Measurements from ENCODE around the gene ZNF594.
A peak's percentile ranks its signal among the peaks of the same experiment; 100 is the strongest.
"Not testable (repeated sequence)": the region's sequence is repeated elsewhere in the genome, so short reads cannot be mapped to it uniquely, and the experiment has no call there.

The ZNF594 gene

GRCh38 chr17:5200360-5200759 is 8.7 kb upstream of the ZNF594 start:
- no peak for DNase-seq

DNA sequence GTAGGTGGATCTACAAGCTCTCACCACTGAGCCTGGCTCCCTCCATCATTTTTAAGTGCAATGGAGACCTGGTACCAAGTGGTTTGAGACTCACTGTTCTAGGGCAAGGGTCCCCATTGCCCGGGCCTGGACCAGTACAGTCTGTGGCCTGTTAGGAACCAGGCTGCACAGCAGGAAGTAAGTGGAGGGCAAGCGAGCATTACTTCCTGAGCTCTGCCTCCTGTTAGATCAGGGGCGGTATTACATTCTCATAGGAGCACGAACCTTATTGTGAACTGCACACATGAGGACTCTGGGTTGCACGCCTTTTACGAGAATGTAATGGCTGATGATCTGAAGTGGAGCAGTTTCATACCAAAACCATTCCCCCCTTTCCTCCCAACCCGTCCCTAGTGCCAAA is 6.8 kb upstream of the ZNF594 start:
- no peak for DNase-seq

- DNase-seq, result no peak
Measured at GRCh38 chr17:5194346-5194745, 2.7 kb upstream of the ZNF594 start.

DNA sequence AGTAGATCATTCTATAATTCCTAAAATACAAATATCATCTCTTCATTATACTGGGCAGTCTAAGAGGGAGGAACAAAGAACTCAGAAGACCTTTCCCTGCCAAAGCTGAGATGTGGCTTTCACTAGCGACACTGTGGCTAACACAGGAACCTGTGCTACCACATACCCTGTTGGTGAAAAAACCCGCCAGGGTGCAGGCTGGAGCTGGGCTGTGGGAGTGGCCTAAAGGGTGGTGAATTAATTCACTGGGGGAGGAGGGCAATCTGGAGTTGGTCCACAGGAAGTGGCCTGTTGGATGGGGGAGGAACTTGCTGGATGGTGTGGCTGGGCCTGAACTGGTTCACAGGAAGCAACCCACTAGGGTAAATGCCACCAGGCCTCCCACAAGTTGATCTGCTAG is 7.4 kb downstream of the ZNF594 start:
- peak; percentile 46 for DNase-seq

- no peak for DNase-seq
Measured at GRCh38 chr17:5183410-5183793, 8.3 kb downstream of the ZNF594 start.

- no peak for DNase-seq
Measured at GRCh38 chr17:5182597-5183409, 8.9 kb downstream of the ZNF594 start.

GRCh38 chr17:5181509-5182305 is 10.0 kb downstream of the ZNF594 start:
- no peak for DNase-seq

GRCh38 chr17:5179003-5179402 is 12.7 kb downstream of the ZNF594 start:
- DNase-seq, result no peak

DNA sequence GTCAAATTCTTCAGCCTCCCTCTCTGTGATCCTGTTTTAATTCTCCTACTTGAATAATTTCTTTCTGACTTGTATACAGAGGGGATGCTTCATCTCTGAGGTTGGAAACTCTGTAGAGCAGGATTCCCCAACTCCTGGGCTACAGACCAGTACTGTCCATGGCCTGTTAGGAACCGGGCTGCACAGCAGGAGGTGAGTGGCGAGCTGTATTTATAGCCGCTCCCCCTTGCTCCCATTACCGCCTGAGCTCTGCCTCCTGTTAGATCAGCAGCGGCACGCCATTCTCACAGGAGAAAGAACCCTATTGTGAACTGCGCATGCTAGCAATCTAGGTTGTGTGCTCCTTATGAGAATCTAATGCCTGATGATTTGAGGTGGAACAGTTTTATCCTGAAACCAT is 16.6 kb downstream of the ZNF594 start:
- not testable (repeated sequence) for DNase-seq

DNA sequence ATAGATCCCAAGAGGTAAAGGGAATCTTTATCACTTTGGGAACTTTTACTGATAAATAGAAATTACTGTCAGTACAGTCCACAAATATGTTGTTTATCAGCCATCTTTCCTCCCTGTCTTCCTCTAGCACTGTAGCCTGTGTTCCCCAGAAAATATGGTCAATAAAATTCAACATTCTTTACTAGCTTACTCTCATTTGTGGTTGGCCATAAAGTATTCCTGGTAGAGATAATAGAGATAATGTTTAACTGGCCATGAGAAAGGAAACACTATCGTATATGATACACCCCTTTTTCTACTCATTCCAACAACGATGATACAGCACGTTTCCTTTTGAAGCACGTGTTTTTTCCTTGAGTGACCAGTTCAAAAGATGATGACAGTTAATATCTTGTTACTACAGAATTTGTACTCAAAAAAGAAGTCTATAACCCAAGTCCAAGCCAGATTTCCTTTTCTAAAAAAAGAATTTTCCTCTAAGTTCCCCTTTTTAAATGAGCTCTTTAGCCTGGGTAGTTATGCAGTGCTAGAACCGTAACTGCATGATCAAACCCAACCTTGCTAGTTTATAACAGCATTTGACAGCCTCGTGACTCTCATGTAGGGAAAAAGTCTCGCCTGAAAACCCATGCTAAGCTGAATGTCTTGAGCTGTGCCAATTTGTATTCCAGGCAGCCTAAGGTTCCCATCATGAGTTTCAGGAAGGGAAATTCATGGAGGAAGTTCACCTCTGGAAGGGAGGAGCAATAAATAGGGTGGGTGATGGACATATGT is 25.7 kb downstream of the ZNF594 start:
- DNase-seq, result not testable (repeated sequence)

- peak; percentile 21 for DNase-seq
Measured at GRCh38 chr17:5164436-5164835, 27.2 kb downstream of the ZNF594 start.

DNA sequence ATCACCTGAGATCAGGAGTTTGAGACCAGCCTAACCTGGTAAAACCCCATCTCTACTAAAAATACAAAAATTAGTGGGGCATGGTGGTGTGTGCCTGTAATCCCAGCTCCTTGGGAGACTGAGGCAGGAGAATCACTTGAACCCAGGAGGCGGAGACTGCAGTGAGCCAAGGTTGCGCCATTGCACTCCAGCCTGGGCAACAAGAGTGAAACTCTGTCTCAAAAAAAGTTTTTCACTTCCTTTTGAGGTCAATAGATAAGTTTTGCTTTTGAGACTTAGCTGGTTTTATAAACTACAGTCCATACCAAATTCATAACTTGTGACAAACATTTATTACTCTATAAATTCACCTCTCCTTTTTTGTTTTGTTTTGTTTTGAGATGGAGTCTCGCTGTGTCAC is 29.9 kb downstream of the ZNF594 start:
- not testable (repeated sequence) for DNase-seq

- not testable (repeated sequence) for DNase-seq
Measured at GRCh38 chr17:5160702-5161101, 31.0 kb downstream of the ZNF594 start.

DNA sequence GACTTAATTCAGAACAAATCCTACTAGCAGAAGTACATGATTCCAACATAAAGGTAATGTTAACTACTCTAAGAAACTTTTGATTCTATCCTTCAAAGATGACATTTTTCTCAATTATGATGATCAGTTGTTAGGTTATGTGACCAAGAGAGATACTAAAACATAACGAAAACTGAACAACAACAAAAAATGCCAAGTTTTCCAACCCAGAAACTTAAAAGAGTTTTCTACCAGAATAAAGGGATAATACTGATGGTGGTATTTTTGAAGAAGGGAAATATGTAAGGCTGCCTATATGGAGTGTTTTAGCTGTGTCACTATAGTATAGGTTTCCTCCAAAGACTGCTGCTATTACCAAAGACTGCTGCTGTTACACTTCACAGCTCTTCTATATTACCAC is 45.5 kb downstream of the ZNF594 start:
- DNase-seq, result not testable (repeated sequence)

DNA sequence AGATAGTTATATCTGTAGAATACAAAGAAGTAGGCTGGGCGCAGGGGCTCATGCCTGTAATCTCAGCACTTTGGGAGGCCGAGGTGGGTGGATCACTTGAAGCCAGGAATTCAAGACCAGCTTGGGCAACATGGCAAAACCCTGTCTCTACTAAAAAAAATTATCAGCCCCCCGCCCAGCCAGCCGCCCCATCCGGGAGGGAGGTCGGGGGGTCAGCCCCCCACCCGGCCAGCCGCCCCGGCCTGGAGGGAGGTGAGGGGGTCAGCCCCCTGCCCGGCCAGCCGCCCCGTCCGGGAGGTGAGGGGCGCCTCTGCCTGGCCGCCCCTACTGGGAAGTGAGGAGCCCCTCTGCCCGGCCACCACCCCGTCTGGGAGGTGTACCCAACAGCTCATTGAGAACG is 48.8 kb downstream of the ZNF594 start:
- DNase-seq, result not testable (repeated sequence)

DNA sequence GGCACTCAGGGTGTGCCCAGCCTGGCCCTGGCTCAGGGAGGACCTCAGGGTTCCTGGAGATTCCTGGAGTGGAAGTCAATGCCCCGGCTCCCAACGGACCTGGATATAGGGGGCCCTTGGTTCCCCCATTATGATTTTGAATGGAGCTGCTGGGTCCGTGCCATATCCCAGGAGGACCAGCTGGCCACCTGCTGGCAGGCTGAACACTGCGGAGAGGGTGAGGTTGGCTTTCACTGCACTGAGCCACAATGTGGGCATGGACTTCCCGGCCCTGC is 52.3 kb downstream of the ZNF594 start:
- no peak for DNase-seq

DNA sequence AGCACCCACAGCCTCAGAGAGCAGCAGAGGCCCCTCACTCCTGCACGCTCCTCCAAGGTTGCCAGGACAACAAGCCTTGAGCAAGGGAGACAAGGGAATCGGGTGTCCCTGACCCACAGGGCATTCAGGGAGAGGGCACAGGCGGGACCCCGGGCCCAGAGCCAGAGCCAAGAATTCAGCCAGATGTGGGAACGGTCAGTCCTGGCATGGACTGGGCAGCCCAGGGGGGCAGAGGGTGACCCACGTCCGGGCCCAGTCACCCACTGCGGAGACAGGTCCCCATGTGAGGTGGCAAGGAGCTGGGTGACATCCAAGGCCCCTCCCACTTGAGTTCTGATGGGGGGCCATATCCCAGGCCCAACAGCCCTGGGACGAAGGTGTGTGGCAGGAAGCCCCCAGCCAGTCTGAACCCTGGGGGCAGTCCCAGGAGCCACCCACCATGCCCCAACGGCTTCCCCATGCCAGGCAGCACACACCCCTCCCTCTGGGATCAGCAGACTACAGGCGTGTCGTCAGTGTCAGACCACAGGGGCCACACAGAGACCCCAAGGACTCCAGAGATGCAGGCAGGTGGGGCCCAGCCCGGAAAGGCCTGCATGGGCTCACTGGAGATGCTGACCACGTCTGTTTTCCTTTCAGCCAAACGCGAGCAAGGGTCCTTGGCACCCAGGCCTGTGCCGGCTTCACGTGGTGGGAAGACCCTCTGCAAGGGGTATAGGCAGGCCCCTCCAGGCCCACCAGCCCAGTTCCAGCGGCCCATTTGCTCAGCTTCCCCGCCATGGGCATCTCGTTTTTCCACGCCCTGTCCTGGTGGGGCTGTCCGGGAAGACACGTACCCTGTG is 52.8 kb downstream of the ZNF594 start:
- DNase-seq, result no peak

DNA sequence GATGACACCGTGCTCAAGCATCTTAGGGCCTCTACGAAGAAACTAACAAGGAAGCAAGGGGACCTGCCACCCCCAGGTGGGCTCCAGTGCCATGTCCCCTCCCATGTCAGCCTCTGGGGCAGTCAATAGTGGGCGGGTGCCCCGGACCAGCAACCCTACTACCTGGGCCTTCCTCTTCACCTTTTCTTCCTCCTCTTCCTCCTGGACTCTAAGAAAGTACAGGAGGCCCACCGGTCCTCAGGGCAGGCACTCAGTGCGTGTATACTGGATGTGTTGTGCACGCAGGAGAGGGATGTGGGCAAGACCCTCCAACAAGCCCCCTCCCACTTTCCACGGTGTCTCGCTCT is 53.5 kb downstream of the ZNF594 start:
- not testable (repeated sequence) for DNase-seq

- not testable (repeated sequence) for DNase-seq
Measured at GRCh38 chr17:5137511-5138197, 54.0 kb downstream of the ZNF594 start.

- not testable (repeated sequence) for DNase-seq
Measured at GRCh38 chr17:5136580-5137412, 54.9 kb downstream of the ZNF594 start.
